ENCODE results near the gene PLPP2.

The PLPP2 gene

DNA sequence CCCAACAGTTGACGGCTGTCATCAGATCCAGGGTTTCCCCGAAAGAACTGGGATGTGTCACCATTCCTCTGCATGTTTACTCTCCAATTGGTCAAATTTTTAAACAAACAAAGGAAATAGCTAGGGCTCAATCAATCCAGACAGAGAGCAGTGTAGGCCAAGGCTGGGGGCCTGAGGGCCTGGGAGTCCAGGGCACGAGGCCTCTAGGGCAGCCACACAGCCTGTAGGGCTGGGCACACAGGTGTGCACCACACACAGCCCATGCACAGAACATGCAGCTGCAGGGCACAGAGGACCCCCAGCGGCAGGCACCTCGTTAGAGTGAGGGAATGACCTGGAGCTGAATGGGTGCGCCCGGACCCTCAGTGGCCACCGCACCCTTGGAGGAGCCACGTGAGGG lies 43.9 kb upstream of the PLPP2 start:
- TF ChIP-seq, protein P1, sequence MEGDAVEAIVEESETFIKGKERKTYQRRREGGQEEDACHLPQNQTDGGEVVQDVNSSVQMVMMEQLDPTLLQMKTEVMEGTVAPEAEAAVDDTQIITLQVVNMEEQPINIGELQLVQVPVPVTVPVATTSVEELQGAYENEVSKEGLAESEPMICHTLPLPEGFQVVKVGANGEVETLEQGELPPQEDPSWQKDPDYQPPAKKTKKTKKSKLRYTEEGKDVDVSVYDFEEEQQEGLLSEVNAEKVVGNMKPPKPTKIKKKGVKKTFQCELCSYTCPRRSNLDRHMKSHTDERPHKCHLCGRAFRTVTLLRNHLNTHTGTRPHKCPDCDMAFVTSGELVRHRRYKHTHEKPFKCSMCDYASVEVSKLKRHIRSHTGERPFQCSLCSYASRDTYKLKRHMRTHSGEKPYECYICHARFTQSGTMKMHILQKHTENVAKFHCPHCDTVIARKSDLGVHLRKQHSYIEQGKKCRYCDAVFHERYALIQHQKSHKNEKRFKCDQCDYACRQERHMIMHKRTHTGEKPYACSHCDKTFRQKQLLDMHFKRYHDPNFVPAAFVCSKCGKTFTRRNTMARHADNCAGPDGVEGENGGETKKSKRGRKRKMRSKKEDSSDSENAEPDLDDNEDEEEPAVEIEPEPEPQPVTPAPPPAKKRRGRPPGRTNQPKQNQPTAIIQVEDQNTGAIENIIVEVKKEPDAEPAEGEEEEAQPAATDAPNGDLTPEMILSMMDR (IDR thresholded peaks at IDR 0.05; ENCODE audit: low read depth, low read length, missing control alignments), result no peak
- H3K4me3 ChIP-seq (ENCODE audit: low read depth, low read length), result no peak overlapping the region
- no peak for DNase-seq (ENCODE audit: low read depth)

DNA sequence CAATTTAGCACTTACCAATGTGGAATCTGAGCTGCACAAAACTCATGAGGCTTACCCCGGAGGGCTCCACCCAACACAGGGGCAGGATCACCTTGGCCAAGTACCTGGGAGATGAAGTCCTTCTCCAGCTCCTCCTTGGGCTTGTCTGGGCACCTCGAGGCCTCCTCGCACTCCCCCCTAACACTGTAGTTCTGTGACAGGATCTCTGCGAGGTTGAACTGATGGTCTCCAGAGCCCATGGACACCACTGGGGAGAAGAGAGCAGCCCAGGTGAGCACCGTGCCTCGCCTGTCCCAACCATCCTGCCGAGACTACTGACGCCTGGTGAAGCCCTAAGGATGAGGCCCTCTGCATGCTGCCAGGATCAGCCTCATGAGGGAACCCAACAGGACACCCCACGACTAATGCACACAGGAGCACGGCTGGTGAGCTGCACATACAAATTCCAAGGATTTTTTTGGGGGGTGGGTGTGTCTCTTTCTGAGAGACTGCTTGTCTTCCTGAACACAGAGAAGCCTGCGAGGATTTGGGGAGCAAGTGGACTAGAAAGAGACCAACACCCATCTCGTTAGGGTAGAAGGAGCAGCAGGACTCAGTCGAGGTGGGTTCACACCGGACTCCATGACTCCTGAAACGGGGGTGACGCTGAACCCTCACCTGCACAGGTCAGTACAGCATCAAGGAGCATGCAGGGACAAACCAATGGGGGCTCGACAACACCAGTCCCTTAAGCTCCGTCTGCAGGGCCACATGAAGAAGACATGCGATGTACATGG lies 43.3 kb upstream of the PLPP2 start:
- TF ChIP-seq, protein P1 (IDR thresholded peaks at IDR 0.05; ENCODE audit: low read depth, low read length, missing control alignments), result no peak
- no peak overlapping the region for H3K4me3 ChIP-seq (ENCODE audit: low read depth, low read length)
- DNase-seq (ENCODE audit: low read depth), result no peak

DNA sequence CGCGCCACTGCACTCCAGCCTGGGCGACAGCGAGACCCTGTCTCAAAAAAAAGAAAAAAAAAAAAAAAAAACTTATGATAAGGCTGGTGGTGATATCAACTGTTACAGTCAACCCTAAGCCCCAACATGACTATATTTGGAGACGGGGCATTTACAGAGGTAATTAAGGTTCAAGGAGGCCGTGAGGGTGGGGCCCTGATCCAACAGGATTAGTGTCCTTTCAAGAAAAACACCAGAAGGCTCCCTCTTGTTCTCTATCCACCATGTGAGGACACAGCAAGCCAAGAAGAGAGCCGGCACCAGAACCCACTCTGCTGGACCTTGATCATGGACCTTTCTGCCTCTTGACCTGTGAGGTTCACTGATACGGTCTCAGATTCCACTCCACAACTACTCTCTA lies 39.3 kb upstream of the PLPP2 start:
- DNase-seq (ENCODE audit: low read depth), result no peak
- TF ChIP-seq, protein P1 (IDR thresholded peaks at IDR 0.05; ENCODE audit: low read depth, low read length, missing control alignments), result no peak

DNA sequence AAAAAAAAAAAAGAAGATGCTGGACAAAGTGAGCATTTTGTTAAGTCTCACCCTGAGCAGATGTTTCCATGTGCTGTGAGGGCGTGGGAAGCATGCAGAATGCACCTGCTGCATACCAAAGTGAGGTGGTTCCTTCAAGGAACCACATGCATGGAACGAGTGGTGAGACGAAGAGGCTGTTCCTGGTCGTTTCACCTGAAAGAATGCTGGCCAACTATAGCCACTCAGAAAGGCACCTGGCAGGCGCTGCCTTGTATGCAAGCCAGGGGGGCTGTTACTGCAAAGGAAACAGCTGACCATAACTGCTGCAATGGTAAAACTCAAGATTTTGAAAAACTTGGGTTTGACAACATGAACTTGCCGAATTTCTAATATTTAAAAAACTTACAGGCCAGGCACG lies 38.7 kb upstream of the PLPP2 start:
- no peak for DNase-seq (ENCODE audit: low read depth)
- H3K4me3 ChIP-seq (ENCODE audit: low read depth, low read length), result no peak overlapping the region
- TF ChIP-seq, protein P1 (IDR thresholded peaks at IDR 0.05; ENCODE audit: low read depth, low read length, missing control alignments), result no peak

More for the DNA sequence above, 39.3 kb upstream of the PLPP2 start:
- no peak overlapping the region for H3K4me3 ChIP-seq (ENCODE audit: low read depth, low read length)

DNA sequence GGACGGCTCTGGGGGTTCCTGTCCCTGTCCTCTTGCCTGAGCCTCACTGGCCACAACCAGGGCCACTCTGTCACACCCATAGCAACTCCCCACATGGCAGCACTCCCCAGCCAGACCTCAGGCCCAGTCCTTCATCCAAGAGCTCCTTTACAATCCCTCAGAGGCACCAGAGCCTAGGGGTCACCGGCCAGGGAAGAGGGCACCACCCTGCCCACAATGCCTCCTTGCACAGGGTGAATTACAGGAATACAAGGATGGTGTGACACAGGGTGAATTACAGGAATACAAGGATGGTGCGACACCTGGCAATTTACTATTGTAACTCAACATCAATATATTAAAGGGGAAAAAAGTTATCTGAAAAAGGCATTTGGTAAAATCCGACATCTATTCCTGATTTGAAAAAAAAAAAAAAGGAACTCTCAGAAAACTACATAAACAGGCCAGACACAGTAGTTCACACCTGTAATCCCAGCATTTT lies 36.9 kb upstream of the PLPP2 start:
- no peak overlapping the region for H3K4me3 ChIP-seq (ENCODE audit: low read depth, low read length)
- TF ChIP-seq, protein P1 (IDR thresholded peaks at IDR 0.05; ENCODE audit: low read depth, low read length, missing control alignments), result no peak
- DNase-seq (ENCODE audit: low read depth), result no peak

GRCh38 chr19:327291-328024 lies 36.3 kb upstream of the PLPP2 start:
- TF ChIP-seq, protein P1 (IDR thresholded peaks at IDR 0.05; ENCODE audit: low read depth, low read length, missing control alignments), result no peak
- H3K4me3 ChIP-seq (ENCODE audit: low read depth, low read length), result no peak overlapping the region
- DNase-seq (ENCODE audit: low read depth), result no peak
